Measurements from ENCODE around the gene ACIN1. TPM values are rescaled to one million over a fixed set of nuclear protein-coding genes. Genes with fewer than 3 reads are reported as not detected.
A peak's percentile ranks its signal among the peaks of the same experiment; 100 is the strongest.

The ACIN1 gene
- total and polyA plus RNA-seq, 2 of the 13 experiments (the other 11 are each of a cell fraction or from before 2014, with no cell fraction given) = 165 to 183 TPM

GRCh38 chr14:23120541-23121251, 25.8 kb upstream of the ACIN1 start (continued):
- TF ChIP-seq ZNF331 (CRISPR knock-in tag; IDR thresholded peaks at IDR 0.05) = peak; percentile 93
- TF ChIP-seq CREM (IDR thresholded peaks at IDR 0.05) = no peak
- TF ChIP-seq CREM (CRISPR knock-in tag; IDR thresholded peaks at IDR 0.05) = no peak
- peak; percentile 92 for TF ChIP-seq CBFB (CRISPR knock-in tag; IDR thresholded peaks at IDR 0.05)
- peak; percentile 77; the same call in 1 of the 2 replicates for TF ChIP-seq ATF2 (CRISPR knock-in tag; IDR thresholded peaks at IDR 0.05)
- no peak for TF ChIP-seq HDAC6 (IDR thresholded peaks at IDR 0.05; ENCODE audit: low read depth, low read length)
- TF ChIP-seq RFX3 (CRISPR knock-in tag; IDR thresholded peaks at IDR 0.05) = 0 out of 2 replicates have a peak, but pooled peaks have one; percentile 41
- TF ChIP-seq GMEB1 (CRISPR knock-in tag; IDR thresholded peaks at IDR 0.05; ENCODE audit: borderline replicate concordance) = peak; percentile 65; the same call in 1 of the 2 replicates
- TF ChIP-seq ELF3 (CRISPR knock-in tag; IDR thresholded peaks at IDR 0.05) = peak; percentile 91
- TF ChIP-seq CEBPZ (IDR thresholded peaks at IDR 0.05; ENCODE audit: low read length) = no peak
- peak; percentile 43; the same call in 1 of the 2 replicates for TF ChIP-seq MLX (CRISPR knock-in tag; IDR thresholded peaks at IDR 0.05)
- TF ChIP-seq BHLHE40 (IDR thresholded peaks at IDR 0.05; ENCODE audit: low read length) = peak; percentile 39; the same call in 1 of the 2 replicates
- TF ChIP-seq ZSCAN9 (CRISPR knock-in tag; IDR thresholded peaks at IDR 0.05; ENCODE audit: borderline replicate concordance) = peak; percentile 94
- peak; percentile 28; the same call in 1 of the 2 replicates for TF ChIP-seq NFYB (CRISPR knock-in tag; IDR thresholded peaks at IDR 0.05)
- peak; percentile 82; the same call in 1 of the 2 replicates for TF ChIP-seq KDM4B (CRISPR knock-in tag; IDR thresholded peaks at IDR 0.05)
- no peak for TF ChIP-seq CAMTA2 (CRISPR knock-in tag; IDR thresholded peaks at IDR 0.05; ENCODE audit: borderline replicate concordance)
- TF ChIP-seq ZNF616 (CRISPR knock-in tag; IDR thresholded peaks at IDR 0.05; ENCODE audit: low read depth) = no peak
- peak; percentile 89 for TF ChIP-seq SPEN (CRISPR knock-in tag; IDR thresholded peaks at IDR 0.05; ENCODE audit: low read depth)
- 0 out of 2 replicates have a peak, but pooled peaks have one; percentile 65 for TF ChIP-seq KLF6 (CRISPR knock-in tag; IDR thresholded peaks at IDR 0.05)
- peak; percentile 97 for TF ChIP-seq HNF1B (CRISPR knock-in tag; IDR thresholded peaks at IDR 0.05)

Measured in HepG2 (cell line).